ENCODE measurements around the gene RBM47.

DNA sequence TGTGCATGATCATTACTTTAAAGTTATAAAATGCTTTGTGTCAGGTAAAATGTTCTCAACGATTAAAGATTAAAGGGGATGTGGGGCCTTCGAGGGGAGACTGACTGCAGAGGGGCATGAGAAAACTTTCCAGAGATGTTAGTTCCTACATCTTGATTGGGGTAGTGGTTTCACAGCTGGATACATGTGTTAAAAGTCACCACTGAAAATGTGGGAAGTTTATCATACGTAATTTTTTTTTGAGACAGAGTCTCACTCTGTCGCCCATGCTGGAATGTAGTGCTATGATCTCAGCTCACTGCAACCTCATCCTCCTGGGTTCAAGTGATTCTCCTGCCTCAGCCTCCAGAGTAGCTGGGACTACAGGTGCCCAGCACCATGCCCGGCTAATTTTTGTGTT lies 79.5 kb downstream of the RBM47 start:
- TF ChIP-seq CTCF (IDR thresholded peaks at IDR 0.05) (no peak), POLR2A (IDR thresholded peaks at IDR 0.05) (no peak)
